ENCODE results near the gene MME.
A peak's percentile ranks its signal among the peaks of the same experiment; 100 is the strongest.

Gene MME

DNA sequence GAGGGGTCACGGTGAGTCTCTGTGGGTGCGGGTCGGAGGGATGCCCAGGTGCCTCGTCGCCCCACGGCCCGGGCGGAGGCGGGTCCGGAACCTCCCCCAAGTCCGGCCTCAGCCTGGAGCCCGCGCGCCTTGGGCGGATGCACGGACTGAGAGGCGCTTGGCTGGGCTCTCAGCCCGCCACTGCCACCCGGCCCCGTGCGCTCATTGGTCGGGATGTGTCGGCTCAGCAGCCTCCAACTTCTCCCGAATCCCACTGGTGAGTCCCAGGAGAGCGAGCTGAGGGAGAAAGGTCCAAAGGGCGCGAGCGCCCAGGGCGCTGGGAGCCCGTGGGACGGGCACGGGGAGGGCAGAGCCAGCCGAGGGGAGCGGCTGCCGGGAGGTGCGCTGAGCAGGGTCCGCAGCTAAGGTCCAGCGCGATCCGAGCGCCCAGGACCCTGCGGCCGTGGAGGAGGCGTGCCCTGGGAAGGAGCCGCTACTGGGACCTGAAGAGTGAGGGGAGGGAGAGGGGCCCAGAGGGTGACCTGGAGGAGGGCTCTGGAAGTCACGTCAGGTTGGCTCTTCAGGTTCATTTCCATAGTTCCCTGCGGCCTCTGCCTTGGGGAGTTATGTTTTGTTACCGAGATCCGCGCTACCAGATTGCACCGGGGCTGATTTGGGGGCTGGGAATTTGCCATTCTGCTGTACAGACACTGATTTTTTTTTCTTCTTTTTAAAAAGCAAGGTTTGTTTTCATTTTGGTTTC, at the start of gene MME:
Gene MME, plus strand, starts transcription at position 574 of the 742 bp plus-strand sequence. CDS start 3,849 bp downstream, outside the sequence.
- DNase-seq = peak in 1 of 2 experiments; percentile 21

DNA sequence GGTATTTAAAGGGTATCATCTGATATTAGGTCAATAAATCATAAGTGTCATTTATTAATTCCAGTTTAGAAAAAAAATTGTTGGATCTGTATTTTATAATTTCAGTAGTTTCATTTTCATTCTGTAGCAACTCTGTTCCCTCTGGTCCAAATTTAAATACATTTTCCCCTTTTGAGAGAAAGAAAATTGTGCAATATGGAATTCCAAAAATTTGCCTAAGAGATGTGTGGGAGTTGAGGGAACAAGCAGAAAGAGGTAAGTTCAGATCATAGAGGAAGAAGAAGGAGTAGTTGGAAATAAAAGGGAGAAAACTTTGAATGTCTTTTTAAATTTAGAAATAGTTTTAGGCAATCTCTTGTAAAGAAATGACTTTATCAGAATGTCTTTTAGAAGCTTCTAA, 48.9 kb upstream of the MME start:
- DNase-seq = no peak

DNA sequence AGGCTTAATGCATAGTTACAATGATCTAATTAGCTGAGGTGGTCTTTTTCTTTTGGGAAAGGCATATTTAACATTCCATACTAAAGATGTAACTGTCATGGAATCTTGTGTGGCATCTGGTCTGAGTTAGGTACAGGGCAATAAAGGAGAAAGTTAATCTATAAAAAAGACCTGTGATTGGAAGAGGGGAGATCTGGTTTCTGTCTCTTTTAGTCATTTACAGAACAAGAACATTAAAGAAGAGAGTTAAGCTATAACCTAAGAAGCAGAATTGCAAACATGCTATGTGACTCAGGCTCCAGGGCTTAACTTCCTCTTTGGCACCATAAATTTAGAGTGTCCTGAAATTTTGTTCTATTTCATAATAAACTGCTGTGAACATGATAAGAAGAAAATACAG, 47.2 kb upstream of the MME start:
- no peak for DNase-seq

DNA sequence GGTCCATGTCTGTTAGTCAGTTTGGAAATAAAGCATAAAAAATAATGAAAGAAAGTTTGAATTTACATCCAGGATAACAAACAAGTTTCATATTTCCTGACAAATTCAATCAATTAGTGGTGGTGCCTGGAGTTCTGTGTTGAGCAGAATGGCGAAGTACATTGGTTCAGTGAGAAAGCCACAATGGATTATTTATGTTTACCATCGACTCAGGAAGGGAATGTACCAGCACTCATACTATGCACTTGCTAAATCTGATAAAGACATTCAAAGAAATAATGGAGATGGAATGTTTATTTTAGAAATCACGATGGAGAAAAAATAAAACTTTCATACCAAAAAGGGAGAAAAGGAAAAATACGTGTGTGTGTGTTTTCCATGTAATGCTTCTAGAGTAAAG, 45.3 kb upstream of the MME start:
- DNase-seq = no peak

DNA sequence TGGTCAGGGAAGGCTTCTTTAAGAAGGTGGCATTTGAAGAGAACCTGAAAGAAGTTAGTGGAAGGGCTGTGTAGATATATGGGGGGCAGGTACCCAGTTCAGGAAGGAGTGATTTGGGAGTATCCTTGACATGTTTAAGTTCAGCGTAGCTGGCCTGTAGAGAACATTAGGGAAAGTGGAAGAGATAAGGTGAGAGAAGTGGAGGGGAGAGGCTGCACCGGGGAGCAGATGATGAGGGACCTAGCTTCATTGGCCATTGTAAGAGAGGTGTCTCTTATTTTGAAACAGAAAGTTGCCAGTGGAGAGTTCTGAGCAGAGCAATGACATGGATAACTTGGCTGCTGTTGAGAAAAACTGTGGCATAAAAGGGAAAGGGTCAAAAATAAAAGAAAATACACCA, 44.6 kb upstream of the MME start:
- no peak for DNase-seq

DNA sequence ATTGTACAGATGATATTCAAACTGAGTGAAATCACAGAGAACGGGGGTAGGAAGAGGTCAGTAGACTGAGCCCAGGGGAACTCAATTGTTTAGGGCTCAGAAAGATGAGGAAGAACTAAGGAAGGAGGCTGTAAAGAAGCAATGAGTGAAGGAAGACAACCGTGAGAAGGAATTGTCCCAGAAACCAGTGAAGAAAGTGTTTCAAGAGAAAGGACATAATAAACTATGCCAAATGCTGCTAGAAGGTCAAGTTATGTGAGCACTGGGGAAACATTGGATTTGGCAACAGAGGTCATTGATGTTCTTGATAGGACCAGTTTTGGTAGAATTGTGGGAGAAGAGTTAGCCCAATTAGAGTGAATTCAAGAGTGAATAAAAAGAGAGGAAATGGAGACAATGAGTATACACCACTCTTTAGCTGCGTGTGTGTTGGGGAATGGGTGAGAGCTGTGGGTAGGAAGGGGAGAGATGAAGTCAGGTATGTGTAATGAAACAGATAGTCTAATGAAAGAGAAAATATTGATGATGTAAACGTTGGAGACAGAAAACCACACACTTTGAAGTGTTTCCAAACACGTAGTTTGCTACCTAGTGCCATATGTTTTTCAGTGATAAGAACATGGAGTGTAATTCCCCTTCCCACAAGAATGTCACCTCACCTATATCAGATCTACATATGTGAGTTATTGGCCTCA, 42.5 kb upstream of the MME start:
- no peak for DNase-seq

DNA sequence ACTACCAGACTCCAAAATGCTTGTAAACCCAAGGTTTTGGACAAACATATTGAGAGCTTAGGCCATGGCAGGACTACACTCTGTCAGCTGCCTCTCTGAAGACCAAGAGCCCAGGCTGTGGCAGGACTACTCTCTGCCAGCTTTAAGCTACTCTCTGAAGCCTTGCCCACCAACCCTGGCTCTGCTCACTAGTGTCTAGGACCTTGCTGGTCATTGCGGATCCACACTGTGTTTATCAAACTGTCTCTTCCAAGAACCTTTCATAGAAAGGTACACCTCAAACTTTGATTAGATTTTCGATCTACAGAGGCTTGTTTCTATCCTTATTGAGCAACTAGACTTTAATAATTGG, 41.9 kb upstream of the MME start:
- DNase-seq = no peak

DNA sequence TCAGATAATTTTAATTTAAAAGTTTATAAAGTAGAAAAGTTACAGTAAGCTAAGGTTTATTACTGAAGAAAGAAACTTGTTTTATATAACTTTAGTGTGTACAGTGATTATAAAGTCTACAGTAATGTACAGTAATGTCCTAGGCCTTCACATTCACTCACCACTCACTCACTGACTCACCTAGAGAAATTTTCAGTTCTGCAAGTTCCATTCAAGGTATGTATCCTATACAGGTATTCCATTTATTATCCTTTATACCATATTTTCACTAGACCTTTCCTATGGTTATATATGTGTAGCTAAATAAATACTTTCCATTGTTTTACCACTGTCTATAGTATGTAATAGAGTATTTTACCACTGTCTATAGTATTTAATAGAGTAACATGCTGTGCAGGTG, 33.2 kb upstream of the MME start:
- no peak for DNase-seq

DNA sequence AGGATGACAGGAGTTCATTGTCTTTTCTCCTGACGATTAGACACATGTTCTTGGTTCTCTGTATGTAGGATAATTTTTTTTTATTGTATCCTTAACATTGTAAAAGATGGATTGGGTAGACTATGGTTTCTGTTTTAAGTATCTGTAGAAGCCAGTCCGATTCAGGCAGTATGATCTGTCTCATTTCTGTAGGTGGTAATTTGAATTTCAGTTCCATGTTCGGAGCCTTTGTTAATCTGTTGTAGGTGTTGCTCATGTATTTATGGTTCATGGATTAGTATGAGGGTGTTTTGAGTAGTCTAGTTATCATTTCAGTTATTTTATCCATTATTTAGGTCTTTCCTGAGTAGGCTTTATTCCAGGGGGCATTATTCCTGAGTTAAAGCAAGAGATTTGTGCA, 32.4 kb upstream of the MME start:
- no peak for DNase-seq

DNA sequence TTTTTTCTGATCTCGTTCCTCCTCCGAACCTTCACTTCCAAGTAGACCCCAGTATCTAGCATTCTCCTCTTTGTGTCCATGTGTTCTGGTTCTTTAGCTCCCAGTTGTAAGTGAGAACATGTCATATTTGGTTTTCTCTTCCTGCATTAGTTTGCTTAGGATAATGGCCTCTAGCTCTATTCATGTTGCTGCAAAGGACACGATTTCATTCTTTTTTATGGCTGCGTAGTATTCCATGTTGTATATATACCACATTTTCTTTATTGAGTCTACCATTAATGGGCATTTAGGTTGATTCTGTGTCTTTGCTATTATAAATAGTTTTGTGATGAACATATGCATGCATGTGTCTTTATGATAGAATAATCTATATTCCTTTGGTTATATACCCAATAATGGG, 30.2 kb upstream of the MME start:
- no peak for DNase-seq

DNA sequence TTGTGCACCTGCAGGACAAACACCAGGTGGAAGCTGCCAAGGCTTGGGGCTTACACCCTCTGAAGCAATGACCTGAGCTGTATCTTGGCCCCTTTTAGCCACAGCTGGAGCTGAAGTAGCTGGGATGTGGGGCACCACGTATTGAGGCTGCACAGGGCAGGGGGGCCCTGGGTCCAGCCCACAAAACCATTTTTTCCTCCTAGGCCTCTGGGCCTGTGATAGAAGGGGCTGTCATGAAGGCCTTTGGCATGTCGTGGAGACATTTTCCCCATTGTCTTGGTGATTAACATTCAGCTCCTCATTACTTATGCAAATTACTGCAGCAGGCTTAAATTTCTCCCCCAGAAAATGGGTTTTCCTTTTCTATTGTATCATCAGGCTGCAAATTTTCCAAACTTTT, 27.6 kb upstream of the MME start:
- DNase-seq = no peak

DNA sequence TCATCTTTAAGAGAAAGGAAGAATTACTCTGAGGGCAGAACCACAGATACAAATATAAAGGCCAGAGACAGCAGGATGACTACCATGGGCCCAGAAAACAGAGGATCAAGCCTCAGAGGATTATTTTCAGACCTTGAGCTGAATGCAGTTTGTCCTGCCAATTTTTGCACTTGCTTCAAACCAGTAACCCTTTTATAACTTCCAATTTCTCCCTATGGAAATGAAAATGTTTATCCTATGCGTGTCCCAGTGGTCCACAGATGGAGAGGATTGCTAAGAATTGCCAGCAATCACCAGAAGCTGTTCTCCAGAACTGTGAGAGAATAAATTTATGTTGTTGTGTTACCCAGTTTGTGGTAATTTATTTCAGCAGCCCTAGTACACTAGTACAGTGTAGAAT, 26.4 kb upstream of the MME start:
- DNase-seq = no peak

DNA sequence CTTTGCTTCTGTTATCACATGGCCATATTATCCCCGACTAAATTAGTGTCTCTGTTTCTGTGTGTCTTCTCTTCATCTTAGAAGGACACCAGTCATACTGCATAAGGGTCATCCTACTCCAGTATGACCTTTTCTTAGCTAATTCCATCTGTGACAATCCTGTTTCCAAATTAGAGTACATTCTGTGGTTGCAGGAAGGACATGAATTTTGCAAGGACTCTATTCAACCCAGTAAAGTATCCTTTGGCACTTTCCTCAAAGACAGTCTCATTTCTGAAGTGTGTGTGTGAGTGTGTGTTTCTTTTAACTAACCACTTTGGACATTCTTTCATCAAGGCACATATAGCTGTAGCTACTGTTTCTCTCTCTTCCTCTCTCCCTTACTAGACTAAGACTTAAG, 15.2 kb upstream of the MME start:
- DNase-seq = no peak

DNA sequence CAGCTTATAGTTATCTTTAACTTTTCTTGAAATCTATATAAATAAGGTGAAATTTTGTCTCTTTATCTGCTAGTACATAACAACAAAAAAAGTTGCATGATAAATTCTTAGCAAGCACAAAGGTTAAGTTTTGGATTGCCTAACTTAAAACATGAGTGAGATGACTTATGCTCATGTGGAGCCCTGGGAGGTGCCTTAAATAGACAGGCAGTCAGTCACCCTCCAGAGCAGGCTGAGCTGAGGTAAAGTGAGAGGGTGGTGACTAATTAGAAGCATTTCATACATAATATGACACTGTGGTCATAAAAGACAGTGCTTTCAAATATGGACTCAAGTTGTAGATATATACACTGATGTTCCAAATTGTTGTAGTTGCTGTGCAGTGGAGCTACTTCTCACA, 14.6 kb upstream of the MME start:
- no peak for DNase-seq

DNA sequence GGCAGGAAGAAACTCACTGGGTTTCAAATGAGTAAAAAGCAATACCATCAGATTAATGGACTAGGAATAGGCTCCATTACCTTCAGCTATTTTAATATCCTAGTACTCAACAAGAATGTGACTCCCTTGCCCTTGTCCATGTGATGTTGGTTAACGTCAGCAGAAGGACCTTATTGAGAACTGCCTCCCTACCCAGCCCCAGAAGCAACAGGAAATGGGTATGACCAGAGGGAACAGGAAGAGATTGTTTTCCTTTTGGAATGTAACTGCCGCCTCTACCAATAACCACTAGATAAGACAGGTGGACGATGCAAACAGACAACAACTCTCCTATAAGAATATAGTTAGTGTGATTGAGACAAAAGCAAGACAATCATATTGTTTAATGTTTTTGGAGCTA, 10.4 kb upstream of the MME start:
- no peak for DNase-seq

DNA sequence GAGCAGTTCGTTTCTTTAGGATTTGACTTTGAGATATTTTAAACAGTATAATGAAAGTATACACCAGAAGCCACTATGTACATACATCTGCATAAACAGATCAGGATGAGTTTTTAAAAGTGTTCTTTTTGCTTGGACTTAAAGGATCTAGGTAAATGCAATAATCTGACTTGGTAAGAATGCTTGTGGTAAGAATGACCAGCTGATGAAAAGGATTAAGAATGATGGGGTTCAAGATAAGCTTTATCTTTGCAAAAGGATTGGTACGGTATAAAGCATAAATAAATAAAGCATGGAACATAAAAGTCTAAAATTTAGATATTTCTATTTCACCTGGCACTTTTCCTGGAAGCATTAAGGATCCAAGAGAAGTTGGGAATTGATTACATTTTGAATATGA, 9.8 kb upstream of the MME start:
- DNase-seq = no peak

DNA sequence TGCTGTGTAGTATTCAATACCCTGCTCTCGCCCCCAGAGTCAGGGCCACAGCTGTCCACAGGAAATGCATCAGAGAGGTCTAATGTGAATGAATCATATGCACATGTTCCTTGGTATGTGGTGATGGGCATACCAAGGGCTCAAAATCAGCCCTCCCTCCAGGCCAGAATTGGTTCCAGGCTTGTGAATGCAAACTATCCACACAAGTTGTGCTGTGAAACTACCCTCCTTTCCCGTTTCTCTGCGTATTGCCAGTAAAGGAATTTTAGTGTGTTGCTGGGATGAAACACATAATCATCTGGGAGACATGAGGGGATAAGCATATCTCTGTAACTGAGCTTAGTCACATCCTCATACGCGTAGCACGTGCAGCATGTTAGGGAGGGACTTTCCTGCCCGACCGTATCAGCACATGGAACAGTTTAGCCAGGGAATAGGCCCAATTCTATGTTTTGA, 9.2 kb upstream of the MME start:
- DNase-seq = no peak

DNA sequence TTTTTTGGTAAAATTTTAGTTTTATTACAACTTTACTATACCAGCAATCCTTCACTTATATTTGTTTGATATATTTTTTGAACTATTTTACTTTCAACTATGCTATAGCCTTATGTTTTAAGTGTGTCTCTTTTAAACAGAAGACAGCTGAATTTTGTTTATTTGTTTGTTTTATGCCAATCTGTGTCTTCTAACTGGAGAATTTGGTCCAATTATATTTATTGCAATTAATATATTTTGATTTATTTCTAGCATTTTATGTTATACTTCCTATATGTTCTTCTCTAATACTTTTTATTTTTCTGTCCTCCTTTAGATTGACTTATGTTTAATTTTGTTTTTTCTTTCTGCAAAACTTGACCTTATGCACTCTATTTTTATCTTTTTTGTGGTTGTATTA, 4.9 kb upstream of the MME start:
- DNase-seq = no peak

DNA sequence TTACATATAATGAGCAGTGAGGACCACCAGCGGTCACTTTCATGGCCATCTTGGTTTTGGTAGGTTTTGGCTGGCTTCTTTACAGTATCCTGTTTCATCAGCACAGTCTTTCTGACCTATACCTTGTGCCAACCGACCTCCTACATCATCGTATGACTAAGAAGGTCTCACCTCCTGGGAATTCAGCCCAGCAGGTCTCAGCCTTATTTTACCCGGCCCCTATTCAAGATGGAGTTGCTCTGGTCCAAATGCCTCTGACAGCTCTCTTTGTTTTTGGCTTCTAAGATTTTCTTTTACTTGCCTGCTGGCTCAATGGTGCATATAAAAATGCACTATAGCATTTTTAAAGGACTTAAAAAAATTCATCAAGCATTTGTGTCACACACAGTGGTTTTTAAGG, 3.2 kb upstream of the MME start:
- DNase-seq = no peak

DNA sequence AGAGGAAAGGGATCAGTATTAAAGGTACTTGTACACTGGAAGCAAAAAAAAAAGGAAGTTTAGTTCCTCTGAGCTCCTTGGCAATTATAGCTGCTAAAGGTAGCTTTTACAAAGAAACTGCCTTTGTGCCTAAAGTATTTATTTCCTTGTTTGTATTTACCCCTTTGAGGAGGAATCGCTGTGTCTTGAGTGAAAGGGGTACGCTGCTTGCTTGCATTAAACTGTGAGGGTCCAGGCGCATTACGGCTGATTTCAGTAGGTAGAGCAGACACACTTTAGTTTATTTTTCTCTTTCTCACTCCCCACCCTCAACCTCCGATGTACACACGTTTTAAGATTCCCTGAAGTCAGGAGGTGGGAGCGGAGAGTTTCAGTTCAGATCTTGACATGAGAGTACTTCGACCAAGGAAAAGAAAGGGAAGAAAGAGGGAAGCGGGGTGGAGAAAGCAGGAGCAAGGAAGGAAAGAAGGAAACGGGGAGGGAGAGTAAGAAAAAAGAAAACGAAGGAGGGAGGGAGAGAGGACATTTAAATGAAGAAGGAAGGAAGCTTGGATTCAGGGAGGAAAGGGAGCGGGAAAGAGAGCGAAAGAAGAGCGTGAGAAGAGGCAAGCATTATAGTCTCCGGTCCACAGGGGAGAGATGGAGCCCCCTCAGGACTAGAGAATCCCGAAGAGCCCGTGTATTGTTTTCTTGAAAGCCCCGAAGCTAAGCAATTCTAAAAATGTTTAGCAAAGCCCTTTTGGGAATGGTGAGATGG, 1.2 kb upstream of the MME start:
- no peak for DNase-seq

DNA sequence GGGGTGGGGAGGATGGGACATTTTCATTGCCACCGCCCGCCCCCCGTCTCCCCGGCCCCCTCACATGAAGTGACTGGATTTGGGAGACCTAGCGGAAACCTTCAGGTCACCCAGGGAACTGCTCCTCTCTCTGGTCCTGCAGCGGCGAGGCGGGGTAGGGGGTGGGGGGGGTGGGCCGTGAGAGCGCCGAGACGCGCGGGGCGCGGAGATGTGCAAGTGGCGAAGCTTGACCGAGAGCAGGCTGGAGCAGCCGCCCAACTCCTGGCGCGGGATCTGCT, 712 bp upstream of the MME start:
- no peak for DNase-seq

DNA sequence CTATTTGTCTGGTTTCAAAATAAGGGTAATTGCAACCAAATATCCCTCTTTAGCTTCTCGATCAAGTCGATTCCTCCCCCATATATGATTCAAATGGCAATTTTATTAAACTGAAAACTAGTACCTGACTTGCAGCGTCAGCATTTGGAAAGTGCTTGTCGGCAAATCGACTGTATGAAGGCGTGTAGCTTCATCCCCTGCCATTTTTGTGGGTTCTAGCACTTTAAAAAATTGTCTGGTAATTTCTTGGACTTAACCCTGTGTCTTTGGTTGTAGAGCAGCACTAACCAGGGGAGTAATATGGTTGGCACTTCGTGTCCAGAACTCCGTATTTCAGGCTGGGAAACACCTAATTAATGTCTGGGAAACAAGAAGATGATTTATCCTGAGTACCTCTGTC, 573 bp downstream of the MME start:
- DNase-seq = no peak

DNA sequence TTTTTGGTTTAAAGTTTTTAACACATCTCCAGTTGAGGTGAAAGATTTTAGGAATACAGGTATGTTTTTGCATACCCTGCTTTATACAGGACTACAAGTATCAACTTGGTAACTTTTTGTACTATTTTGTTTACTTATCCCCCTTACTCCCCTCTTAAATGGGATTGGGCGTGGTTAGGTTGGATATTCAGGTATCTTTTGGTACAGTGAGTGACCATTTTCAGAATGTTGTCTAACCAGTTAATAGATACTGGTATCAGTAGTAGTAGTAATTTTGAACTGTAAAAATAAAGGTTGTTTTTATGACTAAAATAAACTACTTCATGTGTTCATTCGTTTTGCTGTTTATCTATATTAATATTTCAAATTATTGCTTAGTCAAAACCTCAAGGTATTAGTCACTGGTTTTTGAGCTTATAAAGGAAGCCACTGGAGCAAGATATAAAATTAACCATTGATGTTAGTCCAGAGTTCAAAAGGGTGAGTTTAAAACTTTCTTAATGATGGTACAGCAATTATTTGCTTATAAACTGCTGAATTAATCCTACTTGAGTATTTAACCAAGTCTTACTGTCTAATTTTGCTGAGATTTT, 3.3 kb downstream of the MME start:
- no peak for DNase-seq

DNA sequence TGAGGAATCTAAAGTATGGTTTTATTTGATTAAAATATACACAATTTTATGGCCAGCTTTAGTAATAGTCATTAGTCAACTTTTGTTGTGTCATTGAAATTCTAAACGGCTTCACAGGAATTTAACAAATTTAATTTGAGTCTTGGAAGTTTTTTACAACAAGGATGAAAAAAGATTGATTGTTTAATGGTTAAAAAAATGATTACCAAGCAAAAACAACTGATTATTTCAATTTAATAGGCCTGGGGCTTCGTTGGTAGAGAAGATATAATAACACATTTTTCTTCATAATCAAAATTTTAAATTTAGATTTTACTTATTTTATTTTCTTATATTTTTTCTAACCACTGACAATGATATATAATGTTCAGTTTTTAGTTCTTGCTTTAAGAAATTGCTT, 4.4 kb downstream of the MME start:
- DNase-seq = no peak
